GM19043 (cell line): ENCODE data around the gene SFSWAP.
A peak's percentile ranks its signal among the peaks of the same experiment; 100 is the strongest.
"Not testable (repeated sequence)": the region's sequence is repeated elsewhere in the genome, so short reads cannot be mapped to it uniquely, and the experiment has no call there.

Experiments used
- ATAC-seq: cut with Tn5 transposase; IDR thresholded peaks from one replicate; pipeline ENCODE4 v1.9.1; 2021; ENCODE audit warnings: low read depth; ENCODE audit not compliant: unreplicated experiment

Gene SFSWAP

GRCh38 chr12:131735153-131735456, 24.2 kb downstream of the SFSWAP start:
- ATAC-seq = no peak

DNA sequence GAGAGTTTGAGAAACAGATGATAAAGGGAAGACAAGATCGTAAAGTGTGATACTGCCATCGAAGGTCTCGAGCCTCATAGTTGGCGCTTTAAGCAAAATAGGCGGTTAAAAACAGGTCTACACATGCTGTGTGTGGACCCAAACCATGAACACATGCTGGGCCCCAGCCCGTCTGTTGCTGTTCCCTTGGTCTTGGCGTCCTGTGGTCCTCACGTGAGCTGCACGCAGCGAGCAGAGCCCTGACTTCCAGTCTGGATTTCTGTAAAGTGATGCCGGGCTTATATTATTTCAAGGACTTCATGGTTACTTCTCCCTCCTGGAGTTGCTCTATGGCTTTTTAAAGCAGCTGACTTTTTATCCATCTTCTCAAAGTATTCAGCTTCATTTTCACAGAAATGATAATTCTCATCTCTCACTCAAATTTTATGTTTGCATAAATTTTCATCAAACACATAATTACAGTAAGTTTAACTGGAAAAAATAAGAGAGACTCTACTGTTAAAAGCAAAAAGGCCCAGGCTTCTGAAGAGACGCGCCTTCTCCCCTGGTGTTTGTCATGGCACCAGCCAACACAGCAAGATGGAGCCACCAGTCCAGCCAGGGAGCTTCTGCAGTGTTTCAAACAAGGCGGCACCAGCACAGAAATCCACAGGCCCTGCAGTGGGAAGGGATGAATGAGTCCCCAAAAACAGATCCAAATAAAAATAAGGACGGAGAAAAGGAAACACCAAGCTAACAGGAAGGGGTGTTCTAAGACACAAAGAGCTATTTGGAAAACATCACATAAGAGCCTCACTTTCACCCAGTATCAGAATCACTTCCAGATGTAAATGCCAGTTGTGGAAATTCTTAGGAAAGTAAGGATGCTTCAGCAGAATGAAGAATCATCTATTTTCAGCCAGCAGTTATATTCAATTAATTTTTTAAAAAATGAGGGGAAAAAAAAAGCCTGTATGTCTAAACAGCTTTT, 24.9 kb downstream of the SFSWAP start:
- no peak for ATAC-seq

DNA sequence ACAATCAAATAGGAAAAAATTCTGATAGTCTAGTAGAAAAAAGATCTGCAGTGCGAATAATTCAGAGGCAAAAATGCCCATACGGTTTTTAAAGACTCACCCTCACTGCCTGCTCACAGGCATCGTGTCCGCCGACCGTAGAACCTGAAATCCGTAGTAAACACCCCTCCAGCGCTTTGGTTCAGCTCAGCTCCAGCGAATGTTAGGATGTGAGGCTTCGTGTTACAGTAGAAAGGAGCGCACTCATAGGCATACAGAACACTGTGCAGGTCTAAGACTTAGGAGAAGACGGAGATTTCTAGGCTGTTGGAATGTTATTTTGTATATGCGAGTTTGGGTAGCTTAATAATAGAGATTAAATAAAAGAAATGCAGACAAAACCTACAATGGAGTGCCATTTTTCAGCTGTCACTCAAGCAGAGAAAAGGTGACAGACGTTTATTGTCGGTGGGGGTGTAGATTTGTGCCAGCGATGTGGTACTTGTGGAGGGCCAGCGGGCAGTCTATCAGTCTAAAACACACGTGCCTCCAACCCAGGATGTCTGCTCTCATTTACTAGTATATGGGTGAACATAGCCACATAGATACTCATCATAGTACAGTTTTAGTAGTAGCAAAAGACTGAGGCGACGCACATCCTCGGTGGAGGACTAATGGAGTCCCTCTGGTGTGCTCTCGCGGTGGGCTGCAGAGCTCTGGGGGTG, 25.7 kb downstream of the SFSWAP start:
- no peak for ATAC-seq

DNA sequence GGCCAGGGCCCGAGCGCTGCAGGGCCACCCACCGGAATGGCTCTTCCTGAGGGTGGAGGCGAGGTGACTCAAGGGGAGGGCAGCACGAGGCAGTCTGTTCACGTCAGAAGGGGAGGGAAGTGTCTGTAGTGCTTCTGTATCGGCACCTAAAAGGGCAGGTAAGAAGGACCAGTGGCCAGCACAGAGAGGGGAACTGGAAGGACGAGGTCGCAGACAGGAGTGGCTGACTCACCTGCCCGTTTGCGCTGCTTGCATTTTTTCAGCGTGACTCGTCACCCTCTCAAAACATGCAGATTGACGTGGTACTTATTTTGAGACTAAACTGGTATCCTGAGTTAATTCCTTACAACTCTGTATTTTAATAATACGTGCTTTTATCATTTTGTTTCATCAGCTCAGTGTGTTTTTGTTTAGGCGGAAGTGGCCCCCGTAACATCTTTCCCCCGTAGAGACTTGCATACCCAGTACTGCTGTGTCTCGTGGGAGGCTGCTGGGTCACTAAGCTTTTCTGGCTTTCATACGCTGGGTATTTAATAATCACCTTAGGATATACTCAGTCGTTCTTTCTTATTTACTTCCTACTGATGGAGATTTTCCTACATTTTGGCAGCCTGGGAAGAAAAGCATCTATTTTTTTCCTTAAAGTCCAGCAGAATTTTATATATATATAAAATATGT, 26.4 kb downstream of the SFSWAP start:
- no peak for ATAC-seq

- no peak for ATAC-seq
Observed at GRCh38 chr12:131738196-131738595, 27.3 kb downstream of the SFSWAP start.

GRCh38 chr12:131740626-131741025, 29.7 kb downstream of the SFSWAP start:
- ATAC-seq = no peak

- not testable (repeated sequence) for ATAC-seq
Observed at GRCh38 chr12:131742761-131743160, 31.9 kb downstream of the SFSWAP start.

DNA sequence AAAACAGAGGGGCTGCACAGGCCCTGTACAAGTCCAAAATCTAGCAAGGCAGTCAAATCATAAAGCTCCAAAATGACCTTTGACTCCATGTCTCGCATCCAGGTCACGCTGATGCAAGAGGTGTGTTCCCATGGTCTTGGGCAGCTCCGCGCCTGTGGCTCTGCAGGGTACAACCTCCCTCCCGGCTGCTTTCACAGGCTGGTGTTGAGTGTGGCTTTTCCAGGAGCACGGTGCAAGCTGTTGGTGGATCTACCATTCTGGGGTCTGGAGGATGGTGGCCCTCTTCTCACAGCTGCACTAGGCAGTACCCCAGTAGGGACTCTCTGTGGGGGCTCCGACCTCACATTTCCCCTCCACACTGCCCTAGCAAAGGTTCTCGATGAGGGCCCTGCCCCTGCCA, 32.5 kb downstream of the SFSWAP start:
- ATAC-seq = not testable (repeated sequence)

GRCh38 chr12:131743880-131744279, 33.0 kb downstream of the SFSWAP start:
- ATAC-seq = not testable (repeated sequence)

DNA sequence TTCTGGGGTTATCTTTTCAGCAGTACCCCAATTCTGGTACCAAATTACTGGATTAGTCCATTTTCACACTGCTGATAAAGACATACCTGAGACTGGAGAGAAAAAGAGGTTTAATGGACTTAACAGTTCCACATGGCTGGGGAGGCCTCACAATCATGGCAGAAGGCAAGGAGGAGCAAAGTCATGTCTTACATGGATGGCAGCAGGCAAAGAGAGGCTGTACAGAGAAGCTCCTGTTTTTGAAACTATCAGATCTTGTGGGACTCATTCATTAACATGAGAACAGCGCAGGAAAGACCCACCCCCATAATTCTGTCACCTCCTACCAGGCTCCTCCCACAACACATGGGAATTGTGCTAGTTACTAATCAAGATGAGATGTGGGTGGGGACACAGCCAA, 33.8 kb downstream of the SFSWAP start:
- not testable (repeated sequence) for ATAC-seq

GRCh38 chr12:131745706-131746105, 34.8 kb downstream of the SFSWAP start:
- no peak for ATAC-seq

- no peak for ATAC-seq
Observed at GRCh38 chr12:131747276-131748177, 36.6 kb downstream of the SFSWAP start.

DNA sequence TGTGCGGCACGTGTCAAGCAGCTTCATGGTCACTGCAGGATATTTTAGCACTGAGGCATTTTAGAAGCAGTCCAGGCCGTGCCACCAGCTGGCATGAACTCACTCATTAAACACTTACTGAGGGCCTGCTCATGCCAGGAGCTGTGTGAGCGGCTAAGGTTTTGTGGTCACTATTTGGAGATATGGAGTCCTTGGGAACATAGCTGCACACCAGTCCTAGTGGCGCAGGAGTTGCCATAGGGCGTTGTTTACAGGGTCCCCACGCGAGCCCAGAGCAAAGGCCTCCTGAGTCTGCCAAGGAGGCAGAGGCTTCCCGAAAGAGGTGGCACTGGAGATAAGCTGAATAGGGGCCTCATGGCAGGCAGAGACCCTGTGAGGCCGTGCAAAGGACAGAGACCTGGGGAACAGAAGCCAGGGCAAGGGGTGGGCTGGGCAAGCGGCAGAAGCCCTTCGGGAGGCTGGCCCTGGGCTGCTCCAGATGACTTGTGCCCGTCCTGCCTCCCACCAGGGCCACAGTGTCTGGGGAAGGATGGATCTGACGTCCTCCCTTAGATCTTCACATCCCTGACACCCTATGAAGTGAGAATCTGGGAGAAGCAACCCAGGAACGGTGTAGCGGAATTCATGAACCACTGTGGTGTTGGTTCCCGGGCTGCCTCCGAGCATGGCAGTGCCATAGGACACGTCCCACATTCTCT, 38.9 kb downstream of the SFSWAP start:
- no peak for ATAC-seq

- ATAC-seq = no peak
Observed at GRCh38 chr12:131751335-131751734, 40.4 kb downstream of the SFSWAP start.

- no peak for ATAC-seq
Observed at GRCh38 chr12:131752451-131752850, 41.6 kb downstream of the SFSWAP start.

DNA sequence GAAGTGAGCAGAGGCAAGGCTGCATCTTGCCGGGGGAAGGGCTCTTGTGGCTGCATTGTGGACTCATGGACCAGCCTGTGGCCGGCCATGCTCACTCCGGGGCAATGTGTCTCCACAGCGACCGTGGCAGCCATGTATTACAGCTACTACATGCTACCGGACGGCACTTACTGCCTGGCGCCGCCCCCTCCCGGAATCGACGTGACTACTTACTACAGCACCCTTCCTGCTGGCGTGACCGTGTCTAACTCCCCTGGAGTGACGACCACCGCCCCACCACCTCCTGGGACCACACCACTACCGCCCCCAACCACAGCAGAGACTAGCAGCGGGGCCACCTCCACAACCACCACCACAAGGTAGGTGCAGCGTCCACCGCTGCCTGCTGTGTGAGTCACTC, 42.1 kb downstream of the SFSWAP start:
- ATAC-seq = no peak

- no peak for ATAC-seq
Observed at GRCh38 chr12:131753757-131754156, 42.9 kb downstream of the SFSWAP start.

DNA sequence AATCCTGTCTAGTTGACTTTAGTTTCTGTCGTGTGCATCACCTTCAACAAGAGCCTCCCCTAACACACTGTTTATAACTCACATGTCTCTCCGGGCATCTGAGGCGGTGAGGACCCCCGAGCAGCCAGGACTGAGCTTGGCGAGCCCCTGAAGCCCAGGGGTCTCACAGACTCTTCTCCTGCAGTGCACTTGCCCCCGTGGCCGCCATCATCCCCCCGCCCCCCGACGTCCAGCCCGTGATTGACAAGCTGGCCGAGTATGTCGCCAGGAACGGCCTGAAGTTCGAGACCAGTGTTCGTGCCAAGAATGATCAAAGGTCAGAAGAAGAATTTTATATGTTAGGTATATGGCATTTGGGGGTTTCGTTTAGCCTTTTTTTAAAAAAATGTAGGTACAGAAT, 43.3 kb downstream of the SFSWAP start:
- no peak for ATAC-seq

GRCh38 chr12:131755305-131756113, 44.6 kb downstream of the SFSWAP start:
- peak; percentile 74 for ATAC-seq
